GM12891 (cell line): ENCODE data around the gene PSMD13.

ENCODE experiments used
- DNase-seq: peaks from one replicate; pipeline ENCODE4 v3.0.0; 2011; ENCODE audit warnings: low spot score; ENCODE audit not compliant: insufficient read length
- FAIRE-seq: peaks from 2 replicates; lab custom pipeline; 2011; peaks lifted over from hg19 to GRCh38; lab: Jason Lieb, UNC
- PAX5 ChIP-seq: IDR thresholded peaks from 2 replicates; pipeline ENCODE4 v1.6.1; 2011; ENCODE audit warnings: low read length, moderate library complexity, mild to moderate bottlenecking; ENCODE audit not compliant: insufficient read depth, severe bottlenecking
- POLR2A ChIP-seq: IDR thresholded peaks from 2 replicates; pipeline ENCODE4 v1.6.1; 2011; ENCODE audit warnings: low read depth, low read length, control low read depth
- POLR2AphosphoS5 ChIP-seq: IDR thresholded peaks from 2 replicates; pipeline ENCODE4 v1.6.1; 2011; ENCODE audit warnings: low read depth, low read length, control low read depth
- POU2F2 ChIP-seq: IDR thresholded peaks from 2 replicates; pipeline ENCODE4 v1.6.1; 2011; ENCODE audit warnings: low read depth, mild to moderate bottlenecking, control low read depth, low read length, moderate library complexity
- SPI1 ChIP-seq: IDR thresholded peaks from 2 replicates; pipeline ENCODE4 v1.6.1; 2011; ENCODE audit warnings: low read depth, low read length, control low read depth
- TAF1 ChIP-seq: IDR thresholded peaks from 2 replicates; pipeline ENCODE4 v1.6.1; 2011; ENCODE audit warnings: low read depth, low read length, control low read depth

Gene PSMD13

DNA sequence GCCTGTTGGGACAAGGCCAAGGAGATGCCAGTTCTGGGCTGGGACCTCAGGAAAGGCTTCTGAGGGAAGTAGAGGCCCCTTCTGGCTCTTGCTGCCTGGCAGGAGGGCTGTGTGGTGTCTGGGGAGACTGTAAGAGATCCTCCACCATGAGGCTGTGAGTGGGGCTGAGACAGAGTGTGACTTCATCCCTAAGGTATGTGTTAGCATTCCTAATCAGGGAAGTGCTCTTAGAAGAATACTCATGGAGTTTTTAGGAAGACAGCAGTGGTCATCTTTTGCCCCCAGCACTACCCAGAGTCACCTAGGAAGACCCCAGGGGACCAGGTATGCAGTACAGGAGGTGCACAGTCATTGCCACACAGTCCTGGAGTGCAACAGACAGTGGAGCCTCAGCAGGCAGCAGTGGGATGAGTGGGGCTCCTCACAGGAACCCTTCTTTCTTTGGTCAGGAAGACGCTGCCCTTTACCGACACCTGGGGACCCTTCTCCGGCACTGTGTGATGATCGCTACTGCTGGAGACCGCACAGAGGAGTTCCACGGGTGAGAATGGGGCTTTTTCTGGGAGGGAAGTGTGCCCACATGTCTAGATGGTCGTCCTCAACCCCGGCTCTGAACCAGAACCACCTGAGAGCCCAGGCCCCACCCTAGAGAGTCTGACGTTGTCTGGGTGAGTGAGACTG, 26.5 kb upstream of the PSMD13 start:
- no peak for TF ChIP-seq POLR2AphosphoS5
- no peak for TF ChIP-seq SPI1
- no peak for TF ChIP-seq PAX5
- no peak for TF ChIP-seq POU2F2
- TF ChIP-seq POLR2A = no peak
- no peak for FAIRE-seq
- DNase-seq = no peak

DNA sequence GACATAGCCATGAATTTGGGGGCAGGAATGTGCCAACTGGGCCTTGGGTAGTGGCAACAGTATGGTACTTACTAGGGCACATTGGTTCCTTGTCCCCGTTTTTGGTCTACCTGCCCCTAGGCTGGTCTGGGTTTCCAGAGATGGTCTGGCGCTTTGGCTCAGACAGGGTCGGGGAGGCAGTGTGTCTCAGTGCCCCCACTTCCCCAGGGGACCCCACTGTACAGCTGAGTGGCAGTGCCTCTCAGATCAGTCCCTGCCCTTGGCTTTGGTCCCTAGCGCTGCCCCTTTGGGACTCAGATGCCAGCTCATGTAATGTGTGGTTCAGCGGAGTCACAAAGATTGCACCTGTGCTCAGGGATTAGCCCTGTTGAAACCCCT, 26.0 kb upstream of the PSMD13 start:
- FAIRE-seq (no peak), DNase-seq (no peak)
- no peak for TF ChIP-seq PAX5

DNA sequence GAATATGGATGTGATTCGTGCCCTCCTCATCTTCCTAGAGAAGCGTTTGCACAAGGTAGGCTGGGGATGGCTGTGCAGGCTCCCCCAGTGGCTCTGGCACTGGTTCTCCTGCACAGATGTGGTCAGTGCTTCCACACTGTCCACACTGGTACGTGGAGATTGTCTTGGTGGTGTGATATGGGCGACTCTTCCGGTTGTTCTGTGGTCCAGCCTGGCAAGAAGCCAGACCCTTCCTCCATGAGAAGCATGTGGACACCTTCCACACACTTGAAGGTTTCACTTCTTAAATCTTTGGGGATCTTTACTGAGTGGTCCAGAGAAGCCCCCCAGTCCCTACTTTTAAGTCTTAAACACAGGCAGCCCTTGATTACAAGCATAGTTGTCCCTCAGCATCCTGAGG, 25.5 kb upstream of the PSMD13 start:
- FAIRE-seq (no peak), DNase-seq (no peak)
- TF ChIP-seq PAX5 (no peak), TAF1 (no peak), POU2F2 (no peak), SPI1 (no peak), POLR2AphosphoS5 (no peak), POLR2A (no peak)

DNA sequence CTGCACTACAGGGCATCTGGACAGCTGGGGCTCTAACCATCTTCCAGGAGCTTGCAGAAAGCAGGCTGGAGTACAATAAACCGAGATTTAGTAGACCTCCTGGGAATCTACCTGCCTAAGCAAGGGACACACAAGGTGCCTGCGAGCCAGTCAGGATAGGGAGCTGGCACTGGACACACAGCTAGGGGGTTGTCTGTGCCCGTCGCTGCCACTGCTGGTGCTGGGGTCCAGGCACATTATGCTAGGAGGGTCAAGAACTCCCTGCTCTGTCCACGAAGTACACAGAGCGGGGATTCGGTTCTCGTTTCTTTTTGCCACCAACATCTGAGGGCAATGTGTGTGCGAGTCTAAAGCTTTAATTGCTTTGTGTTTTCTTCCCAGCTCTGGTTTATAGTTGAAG, 25.0 kb upstream of the PSMD13 start:
- TF ChIP-seq POU2F2 (no peak), SPI1 (no peak), POLR2AphosphoS5 (no peak), POLR2A (no peak), PAX5 (no peak), TAF1 (no peak)
- DNase-seq (no peak), FAIRE-seq (no peak)

DNA sequence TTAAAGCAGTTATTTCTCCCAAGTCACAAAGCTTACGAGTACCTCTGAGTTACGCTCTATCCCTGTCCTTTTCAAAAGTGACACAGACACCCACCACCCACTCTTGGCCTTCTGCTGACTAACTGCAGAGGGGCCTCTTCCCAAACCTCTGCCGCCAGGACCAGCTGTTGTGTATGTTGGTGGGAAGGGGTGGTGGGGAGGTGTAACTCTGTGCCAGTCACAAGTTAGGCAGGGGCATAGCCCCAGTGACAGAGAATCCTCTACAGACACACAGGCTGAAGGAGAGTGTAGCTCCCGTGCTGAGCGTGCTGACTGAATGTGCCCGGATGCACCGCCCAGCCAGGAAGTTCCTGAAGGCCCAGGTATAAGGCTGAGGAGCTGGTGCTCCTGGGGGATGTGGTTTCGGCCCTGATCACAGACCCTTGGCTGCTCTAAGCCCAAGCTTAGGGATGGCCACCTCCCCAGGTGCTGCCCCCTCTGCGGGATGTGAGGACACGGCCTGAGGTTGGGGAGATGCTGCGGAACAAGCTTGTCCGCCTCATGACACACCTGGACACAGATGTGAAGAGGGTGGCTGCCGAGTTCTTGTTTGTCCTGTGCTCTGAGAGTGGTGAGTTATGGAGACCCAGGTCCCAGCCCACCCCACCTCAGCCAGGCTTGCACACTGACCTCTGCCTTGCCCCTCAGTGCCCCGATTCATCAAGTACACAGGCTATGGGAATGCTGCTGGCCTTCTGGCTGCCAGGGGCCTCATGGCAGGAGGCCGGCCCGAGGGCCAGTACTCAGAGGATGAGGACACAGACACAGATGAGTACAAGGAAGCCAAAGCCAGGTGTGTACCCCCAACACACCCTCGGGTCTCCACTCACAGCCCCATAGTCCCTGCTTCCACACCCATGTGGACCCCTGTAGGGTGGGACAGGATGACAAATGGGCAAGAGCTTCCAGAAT, 24.4 kb upstream of the PSMD13 start:
- FAIRE-seq (no peak), DNase-seq (no peak)
- TF ChIP-seq POLR2A (no peak), POLR2AphosphoS5 (no peak), POU2F2 (no peak), TAF1 (no peak), PAX5 (no peak), SPI1 (no peak)

DNA sequence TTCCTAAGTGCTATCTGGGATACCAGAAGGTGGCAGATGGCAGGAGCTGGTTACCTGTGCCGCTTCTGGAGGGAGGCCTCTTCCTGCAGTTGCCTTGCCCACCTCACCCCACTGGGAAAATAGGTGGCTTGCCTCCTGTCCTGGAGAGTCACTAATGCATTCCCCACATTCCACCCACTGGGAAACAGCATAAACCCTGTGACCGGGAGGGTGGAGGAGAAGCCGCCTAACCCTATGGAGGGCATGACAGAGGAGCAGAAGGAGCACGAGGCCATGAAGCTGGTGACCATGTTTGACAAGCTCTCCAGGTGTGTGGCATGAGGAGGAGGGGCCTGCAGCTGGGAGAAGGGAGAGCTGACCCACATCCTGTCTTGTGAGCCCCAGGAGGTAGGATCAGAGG, 23.7 kb upstream of the PSMD13 start:
- TF ChIP-seq TAF1 = no peak
- no peak for TF ChIP-seq POLR2A
- TF ChIP-seq PAX5 = no peak
- no peak for TF ChIP-seq POU2F2
- TF ChIP-seq POLR2AphosphoS5 = no peak
- TF ChIP-seq SPI1 = no peak
- FAIRE-seq = no peak
- no peak for DNase-seq

DNA sequence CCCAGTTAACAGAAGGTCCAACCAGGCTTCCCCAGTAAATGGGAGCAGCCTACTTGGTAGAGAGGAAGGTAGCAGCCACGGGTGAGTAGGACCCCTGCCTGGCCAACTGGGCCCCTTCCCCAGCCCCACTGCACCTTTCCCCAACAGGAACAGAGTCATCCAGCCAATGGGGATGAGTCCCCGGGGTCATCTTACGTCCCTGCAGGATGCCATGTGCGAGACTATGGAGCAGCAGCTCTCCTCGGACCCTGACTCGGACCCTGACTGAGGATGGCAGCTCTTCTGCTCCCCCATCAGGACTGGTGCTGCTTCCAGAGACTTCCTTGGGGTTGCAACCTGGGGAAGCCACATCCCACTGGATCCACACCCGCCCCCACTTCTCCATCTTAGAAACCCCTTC, 22.7 kb upstream of the PSMD13 start:
- FAIRE-seq (no peak), DNase-seq (no peak)
- no peak for TF ChIP-seq POLR2AphosphoS5
- TF ChIP-seq POU2F2 = 0 out of 2 replicates have a peak, but pooled peaks have one; percentile 7
- no peak for TF ChIP-seq TAF1

DNA sequence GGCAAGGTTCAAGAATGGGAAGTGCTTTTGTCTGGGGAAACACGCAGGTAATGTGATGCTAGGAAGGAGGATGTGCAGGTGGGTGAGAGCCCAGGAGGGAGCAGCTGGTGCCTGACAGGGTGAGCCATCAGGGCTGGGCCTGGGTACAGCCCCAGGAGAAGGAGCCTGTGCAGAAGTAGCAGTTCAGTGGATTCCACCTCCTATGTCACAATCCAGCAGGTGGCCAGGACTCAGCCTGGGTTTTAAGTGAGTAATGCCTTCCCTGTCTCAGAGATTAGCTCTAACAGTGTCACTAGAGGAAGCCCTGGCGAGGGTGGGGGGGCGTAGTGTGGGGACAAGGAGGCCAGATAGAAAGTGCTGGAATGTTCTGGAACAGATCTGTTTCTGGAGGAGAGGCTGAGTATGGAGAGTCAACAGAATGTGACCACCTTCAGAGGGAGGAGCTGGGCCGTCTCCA, 21.2 kb upstream of the PSMD13 start:
- no peak for FAIRE-seq
- DNase-seq = no peak
- TF ChIP-seq POLR2AphosphoS5 (peak; percentile 28; the same call in 1 of the 2 replicates), POLR2A (no peak), POU2F2 (no peak), TAF1 (no peak)

DNA sequence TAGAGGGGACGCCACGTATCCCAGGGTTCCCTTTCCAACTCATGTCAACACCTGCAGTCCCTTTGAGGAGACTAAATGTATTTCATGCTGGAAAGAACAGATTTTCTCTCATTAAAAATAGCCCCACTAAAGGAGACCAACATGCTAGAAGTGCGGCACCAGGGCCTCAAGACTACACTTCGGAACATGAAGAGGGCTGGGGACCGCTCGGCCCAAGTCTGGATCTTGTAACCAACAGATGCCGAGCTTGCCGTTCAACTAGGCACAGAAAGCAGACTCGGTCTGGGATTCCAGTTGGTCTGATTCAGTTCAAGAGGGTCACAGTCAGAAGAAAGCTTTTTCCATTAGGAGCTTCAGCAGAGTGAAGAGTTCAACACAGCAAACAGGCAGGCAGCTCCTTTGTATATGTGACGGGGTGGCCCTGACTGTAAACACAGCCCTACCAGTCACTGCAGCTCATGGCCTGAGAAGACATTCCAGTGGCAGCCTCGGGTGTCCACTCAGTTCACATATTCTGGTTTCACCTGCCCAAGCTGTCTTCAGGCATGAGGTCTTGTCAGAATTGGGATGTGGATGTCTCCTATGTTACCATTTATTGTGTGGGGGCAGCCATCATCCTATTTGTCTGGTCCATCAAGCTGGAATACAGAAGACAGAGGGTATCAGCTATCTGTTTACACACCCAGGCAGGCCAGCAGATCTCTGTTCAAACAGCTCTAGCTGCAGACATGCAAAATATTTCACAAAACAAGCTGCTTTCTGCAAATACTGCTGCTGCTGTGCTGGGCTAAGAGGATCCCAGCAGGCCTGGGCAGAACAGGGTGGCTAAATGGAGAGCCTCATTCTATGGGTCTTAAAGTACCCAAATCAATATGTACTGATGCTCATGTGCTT, 20.4 kb upstream of the PSMD13 start:
- no peak for TF ChIP-seq TAF1
- FAIRE-seq (no peak), DNase-seq (no peak)

DNA sequence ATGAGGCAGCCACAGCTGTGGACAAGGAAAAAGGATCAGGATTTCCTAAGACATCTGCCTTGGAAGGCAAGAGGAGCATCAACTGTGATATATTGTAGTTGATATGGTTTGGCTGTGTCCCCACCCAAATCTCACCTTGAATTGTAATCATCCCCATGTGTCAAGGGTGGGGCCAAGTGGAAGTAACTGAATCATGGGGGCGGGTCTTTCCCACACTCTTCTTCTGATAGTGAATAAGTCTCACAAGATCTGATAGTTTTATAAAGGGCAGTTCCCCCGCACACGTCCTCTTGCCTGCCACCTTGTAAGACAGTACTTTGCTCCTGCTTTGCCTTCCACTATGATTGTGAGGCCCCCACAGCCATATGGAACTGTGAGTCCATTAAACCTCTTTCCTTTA, 19.1 kb upstream of the PSMD13 start:
- TF ChIP-seq SPI1 (no peak), POU2F2 (no peak), POLR2AphosphoS5 (no peak), POLR2A (no peak), PAX5 (no peak), TAF1 (no peak)
- DNase-seq = no peak
- FAIRE-seq = no peak
